Measurements from ENCODE around the gene PDSS1.

The PDSS1 gene

GRCh38 chr10:26697922-26698608, 564 bp downstream of the PDSS1 start:
- intact Hi-C loops (cut with DNase I), result loop anchor here (2.0 kb wide), 1 partner anchor 163 kb away; the partner anchor contains the start of gene ABI1
- DNase-seq, result peak in 1 of 10 donors; percentile 63

GRCh38 chr10:26698909-26699308, 1.4 kb downstream of the PDSS1 start:
- no peak for DNase-seq
- intact Hi-C loops (cut with DNase I), result no loop called here

- intact Hi-C loops (cut with DNase I), result no loop called here
Observed at GRCh38 chr10:26699631-26700030, 2.1 kb downstream of the PDSS1 start.

GRCh38 chr10:26700884-26701630, 3.6 kb downstream of the PDSS1 start:
- intact Hi-C loops (cut with DNase I), result no loop called here
- no peak for DNase-seq

More at GRCh38 chr10:26699631-26700030, 2.1 kb downstream of the PDSS1 start:
- DNase-seq, result no peak

GRCh38 chr10:26703096-26703495, 5.6 kb downstream of the PDSS1 start:
- intact Hi-C loops (cut with DNase I), result no loop called here
- no peak for DNase-seq

GRCh38 chr10:26703974-26704373, 6.5 kb downstream of the PDSS1 start:
- no peak for DNase-seq
- intact Hi-C loops (cut with DNase I), result no loop called here

- intact Hi-C loops (cut with DNase I), result no loop called here
- no peak for DNase-seq
Observed at GRCh38 chr10:26706206-26706605, 8.7 kb downstream of the PDSS1 start.

- intact Hi-C loops (cut with DNase I), result no loop called here
- DNase-seq, result no peak
Observed at GRCh38 chr10:26706936-26707335, 9.4 kb downstream of the PDSS1 start.

GRCh38 chr10:26711324-26711723, 13.8 kb downstream of the PDSS1 start:
- intact Hi-C loops (cut with DNase I), result no loop called here
- no peak for DNase-seq

- intact Hi-C loops (cut with DNase I), result no loop called here
- DNase-seq, result no peak
Observed at GRCh38 chr10:26714415-26715136, 17.1 kb downstream of the PDSS1 start.

- intact Hi-C loops (cut with DNase I), result no loop called here
- no peak for DNase-seq
Observed at GRCh38 chr10:26715137-26715487, 17.6 kb downstream of the PDSS1 start.

GRCh38 chr10:26717476-26717875, 20.0 kb downstream of the PDSS1 start:
- no peak for DNase-seq
- intact Hi-C loops (cut with DNase I), result no loop called here

- no peak for DNase-seq
- intact Hi-C loops (cut with DNase I), result no loop called here
Observed at GRCh38 chr10:26721561-26721960, 24.1 kb downstream of the PDSS1 start.

GRCh38 chr10:26723016-26723415, 25.5 kb downstream of the PDSS1 start:
- no peak for DNase-seq
- intact Hi-C loops (cut with DNase I), result no loop called here

- DNase-seq, result peak; percentile 51 to 96 (median 78)
- intact Hi-C loops (cut with DNase I), result loop anchor here (1.0 kb wide), 2 partner anchors 135 to 156 kb away; no protein-coding TSS in a partner anchor
Observed at GRCh38 chr10:26725837-26726727, 28.6 kb downstream of the PDSS1 start.

GRCh38 chr10:26727005-26727404, 29.5 kb downstream of the PDSS1 start:
- DNase-seq, result no peak
- intact Hi-C loops (cut with DNase I), result no loop called here

- peak in 1 of 10 donors; percentile 46 for DNase-seq
- intact Hi-C loops (cut with DNase I), result no loop called here
Observed at GRCh38 chr10:26728957-26729356, 31.5 kb downstream of the PDSS1 start.

GRCh38 chr10:26729395-26729794, 31.9 kb downstream of the PDSS1 start:
- intact Hi-C loops (cut with DNase I), result no loop called here
- DNase-seq, result no peak

GRCh38 chr10:26730552-26730951, 33.1 kb downstream of the PDSS1 start:
- DNase-seq, result no peak
- intact Hi-C loops (cut with DNase I), result no loop called here
